GM23338 (cell line): ENCODE results near the gene PDIA3. TPM values are rescaled to one million over a fixed set of nuclear protein-coding genes. Genes with fewer than 3 reads are reported as not detected.

Experiments used
- ATAC-seq: fragments of 200-7000 bp; cut with Tn5 transposase; 3 replicates; pipeline ENCODE4 v1.9.1; 2020
- DNase-seq: peaks from one replicate; pipeline ENCODE4 v3.0.0-alpha.2; 2015; ENCODE audit warnings: low spot score
- H2AFZ ChIP-seq: fragments of 200-600 bp; sonication (generic); 2 replicates; pipeline ENCODE4 v1.8.0; 2016; ENCODE audit warnings: antibody characterized with exemption, mild to moderate bottlenecking, moderate library complexity
- H3F3A ChIP-seq: fragments of 200-600 bp; sonication (generic); replicated peaks from 2 replicates; pipeline ENCODE4 v1.8.0; 2017; ENCODE audit warnings: antibody characterized with exemption, mixed run types, low read depth
- H3K27ac ChIP-seq: fragments of 200-600 bp; sonication (generic); 2 replicates; pipeline ENCODE4 v1.6.1; 2016; ENCODE audit warnings: low read depth
- H3K27me3 ChIP-seq: fragments of 200-600 bp; sonication (generic); 2 replicates; pipeline ENCODE4 v1.8.0; 2016; ENCODE audit warnings: mild to moderate bottlenecking, mixed run types, moderate library complexity; ENCODE audit not compliant: insufficient read depth
- H3K36me3 ChIP-seq: fragments of 200-600 bp; sonication (generic); 2 replicates; pipeline ENCODE4 v1.8.0; 2016; ENCODE audit warnings: mild to moderate bottlenecking; ENCODE audit not compliant: insufficient read depth
- H3K4me1 ChIP-seq: fragments of 200-600 bp; sonication (generic); 2 replicates; pipeline ENCODE4 v1.8.0; 2016; ENCODE audit warnings: mild to moderate bottlenecking, moderate library complexity; ENCODE audit not compliant: insufficient read depth
- H3K4me2 ChIP-seq: fragments of 200-600 bp; sonication (generic); 2 replicates; pipeline ENCODE4 v1.7.1; 2017; ENCODE audit warnings: mixed run types
- H3K4me3 ChIP-seq: fragments of 200-600 bp; sonication (generic); 2 replicates; pipeline ENCODE4 v1.6.1; 2016; ENCODE audit warnings: mixed run types
- H3K79me2 ChIP-seq: fragments of 200-600 bp; sonication (generic); replicated peaks from 2 replicates; pipeline ENCODE4 v1.8.0; 2017; ENCODE audit warnings: mild to moderate bottlenecking; ENCODE audit not compliant: insufficient read depth
- H3K9me2 ChIP-seq: fragments of 200-600 bp; sonication (generic); 2 replicates; pipeline ENCODE4 v1.8.0; 2017; ENCODE audit not compliant: insufficient read depth
- H4K20me1 ChIP-seq: fragments of 200-600 bp; sonication (generic); replicated peaks from 2 replicates; pipeline ENCODE4 v1.8.0; 2017; ENCODE audit warnings: mild to moderate bottlenecking; ENCODE audit not compliant: insufficient read depth
- H3K27ac Mint-ChIP-seq: 2 replicates; pipeline ENCODE4 v1.8.0; 2020; ENCODE audit warnings: inconsistent platforms, mild to moderate bottlenecking, moderate library complexity, mixed read lengths
- H3K27me3 Mint-ChIP-seq: 3 replicates; pipeline ENCODE4 v1.8.0; 2022; ENCODE audit warnings: low read depth, mild to moderate bottlenecking, moderate library complexity, mixed read lengths, inconsistent platforms; ENCODE audit not compliant: insufficient read depth, poor library complexity
- H3K36me3 Mint-ChIP-seq: 3 replicates; pipeline ENCODE4 v1.8.0; 2021; ENCODE audit warnings: low read depth, mild to moderate bottlenecking, inconsistent platforms, moderate library complexity, mixed read lengths
- H3K4me1 Mint-ChIP-seq: 3 replicates; pipeline ENCODE4 v1.8.0; 2020; ENCODE audit warnings: mild to moderate bottlenecking, inconsistent platforms, mixed read lengths
- H3K4me3 Mint-ChIP-seq: 3 replicates; pipeline ENCODE4 v1.8.0; 2021; ENCODE audit warnings: moderate library complexity, mild to moderate bottlenecking, inconsistent platforms, mixed read lengths
- H3K9me3 Mint-ChIP-seq: 3 replicates; pipeline ENCODE4 v1.8.0; 2020; ENCODE audit warnings: moderate library complexity, mild to moderate bottlenecking, inconsistent platforms, mixed read lengths
- CREB1 ChIP-seq: fragments of 250-450 bp; sonication (Bioruptor Pico); IDR thresholded peaks from 2 replicates; pipeline ENCODE4 v1.5.0; 2020; ENCODE audit warnings: low read depth, mild to moderate bottlenecking, moderate library complexity
- EZH2 ChIP-seq: fragments of 200-600 bp; sonication (generic); IDR thresholded peaks from one replicate; pipeline ENCODE4 v1.8.0; 2017; ENCODE audit warnings: antibody characterized with exemption, mild to moderate bottlenecking, low read depth; ENCODE audit not compliant: unreplicated experiment
- EZH2phosphoT487 ChIP-seq: fragments of 200-600 bp; sonication (generic); IDR thresholded peaks from one replicate; pipeline ENCODE4 v1.8.1; 2018; ENCODE audit warnings: antibody characterized with exemption; ENCODE audit not compliant: unreplicated experiment
- JUNB ChIP-seq: IDR thresholded peaks from one replicate; pipeline ENCODE4 v1.6.1; 2016; ENCODE audit warnings: antibody characterized with exemption; ENCODE audit not compliant: unreplicated experiment
- NANOG ChIP-seq: IDR thresholded peaks from 2 replicates; pipeline ENCODE4 v1.6.1; 2016; ENCODE audit warnings: antibody characterized with exemption, borderline replicate concordance
- POLR2AphosphoS5 ChIP-seq: IDR thresholded peaks from 2 replicates; pipeline ENCODE4 v1.6.1; 2016; ENCODE audit warnings: antibody characterized with exemption, low read depth
- STAT1 ChIP-seq: IDR thresholded peaks from one replicate; pipeline ENCODE4 v1.6.1; 2016; ENCODE audit warnings: antibody characterized with exemption; ENCODE audit not compliant: unreplicated experiment
- ZNF114 ChIP-seq: fragments of 250-450 bp; sonication (Bioruptor Pico); IDR thresholded peaks from 2 replicates; pipeline ENCODE4 v1.5.0; 2020; ENCODE audit warnings: mild to moderate bottlenecking, moderate library complexity
- polyA plus RNA-seq: library from polyadenylated mRNA; unstranded; fragments of >200 nt; fragmentation: Nextera tagmentation; extraction: Ambion mirVana; gene quantifications from 2 replicates; pipeline ENCODE4 v1.2.1, GENCODE V29; 2016
- total RNA-seq: library from RNA; depleted of rRNA; stranded (reverse); fragments of >200 nt; shearing (Covaris generic); gene quantifications from 2 replicates; pipeline ENCODE4 v1.2.3, GENCODE V29; 2014
- TF ChIP-seq, protein P1 (sequence below): fragments of 250-450 bp; sonication (Bioruptor Pico); IDR thresholded peaks from 2 replicates; pipeline ENCODE4 v1.5.0; 2020; ENCODE audit warnings: mild to moderate bottlenecking, moderate library complexity
- TF ChIP-seq, protein P2 (sequence below): IDR thresholded peaks from one replicate; pipeline ENCODE4 v1.6.1; 2018; ENCODE audit warnings: antibody characterized with exemption; ENCODE audit not compliant: unreplicated experiment
- TF ChIP-seq, protein P3 (sequence below), 2 experiments: fragments of 200-600 bp in 1 of 2; sonication (generic) in 1 of 2; conservative IDR thresholded peaks; 2 replicates each; pipeline versions ENCODE4 v1.5.1 to v1.6.1; 2016 to 2017; ENCODE audit warnings: antibody characterized with exemption in 2 of 2, low read depth in 2 of 2, mild to moderate bottlenecking in 2 of 2, moderate library complexity in 1 of 2

PDIA3 gene
- total and polyA plus RNA-seq, 2 experiments from 2014 or later, result 363 to 631 TPM

DNA sequence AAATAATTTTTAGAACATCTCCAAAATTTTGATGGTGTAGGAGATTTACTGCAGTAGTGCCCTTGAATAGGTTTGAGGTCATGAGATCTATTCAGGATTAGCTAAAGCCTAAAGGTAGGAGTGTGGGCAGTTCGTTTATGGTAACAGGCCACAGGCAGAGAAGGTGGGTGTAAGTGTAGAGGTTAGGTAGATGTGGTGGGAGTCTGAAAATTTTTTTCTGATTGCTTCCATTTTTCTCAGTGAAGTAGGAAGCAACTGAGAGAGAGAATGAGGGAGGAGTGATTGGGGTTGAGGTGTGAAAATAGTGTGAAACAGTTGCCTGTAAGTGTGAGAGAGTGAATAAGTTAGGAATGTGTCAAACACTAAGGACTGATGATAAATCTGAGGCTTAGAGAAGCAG is 32.8 kb downstream of the PDIA3 start:
- no peaks in the 10 kb centered on the region for H3K36me3 ChIP-seq
- H3K27ac Mint-ChIP-seq, result no peak overlapping the region
- no peak overlapping the region for H2AFZ ChIP-seq
- ATAC-seq, result no peak
- peaks cover 24% of the 10 kb centered on the region; the same call in 1 of the 2 replicates for H3F3A ChIP-seq
- no peak overlapping the region for H3K4me2 ChIP-seq
- peaks cover 19% of the 10 kb centered on the region for H3K27me3 Mint-ChIP-seq
- H3K4me1 Mint-ChIP-seq, result peaks cover 17% of the 10 kb centered on the region
- H4K20me1 ChIP-seq, result peaks cover 3% of the 10 kb centered on the region; the same call in 1 of the 2 replicates
- H3K9me2 ChIP-seq, result no peaks in the 10 kb centered on the region
- H3K27me3 ChIP-seq, result no peaks in the 10 kb centered on the region
- DNase-seq, result no peak
- TF ChIP-seq ZNF114 (CRISPR knock-in tag) (no peak), STAT1 (no peak), POLR2AphosphoS5 (no peak)
- TF ChIP-seq, protein P1, sequence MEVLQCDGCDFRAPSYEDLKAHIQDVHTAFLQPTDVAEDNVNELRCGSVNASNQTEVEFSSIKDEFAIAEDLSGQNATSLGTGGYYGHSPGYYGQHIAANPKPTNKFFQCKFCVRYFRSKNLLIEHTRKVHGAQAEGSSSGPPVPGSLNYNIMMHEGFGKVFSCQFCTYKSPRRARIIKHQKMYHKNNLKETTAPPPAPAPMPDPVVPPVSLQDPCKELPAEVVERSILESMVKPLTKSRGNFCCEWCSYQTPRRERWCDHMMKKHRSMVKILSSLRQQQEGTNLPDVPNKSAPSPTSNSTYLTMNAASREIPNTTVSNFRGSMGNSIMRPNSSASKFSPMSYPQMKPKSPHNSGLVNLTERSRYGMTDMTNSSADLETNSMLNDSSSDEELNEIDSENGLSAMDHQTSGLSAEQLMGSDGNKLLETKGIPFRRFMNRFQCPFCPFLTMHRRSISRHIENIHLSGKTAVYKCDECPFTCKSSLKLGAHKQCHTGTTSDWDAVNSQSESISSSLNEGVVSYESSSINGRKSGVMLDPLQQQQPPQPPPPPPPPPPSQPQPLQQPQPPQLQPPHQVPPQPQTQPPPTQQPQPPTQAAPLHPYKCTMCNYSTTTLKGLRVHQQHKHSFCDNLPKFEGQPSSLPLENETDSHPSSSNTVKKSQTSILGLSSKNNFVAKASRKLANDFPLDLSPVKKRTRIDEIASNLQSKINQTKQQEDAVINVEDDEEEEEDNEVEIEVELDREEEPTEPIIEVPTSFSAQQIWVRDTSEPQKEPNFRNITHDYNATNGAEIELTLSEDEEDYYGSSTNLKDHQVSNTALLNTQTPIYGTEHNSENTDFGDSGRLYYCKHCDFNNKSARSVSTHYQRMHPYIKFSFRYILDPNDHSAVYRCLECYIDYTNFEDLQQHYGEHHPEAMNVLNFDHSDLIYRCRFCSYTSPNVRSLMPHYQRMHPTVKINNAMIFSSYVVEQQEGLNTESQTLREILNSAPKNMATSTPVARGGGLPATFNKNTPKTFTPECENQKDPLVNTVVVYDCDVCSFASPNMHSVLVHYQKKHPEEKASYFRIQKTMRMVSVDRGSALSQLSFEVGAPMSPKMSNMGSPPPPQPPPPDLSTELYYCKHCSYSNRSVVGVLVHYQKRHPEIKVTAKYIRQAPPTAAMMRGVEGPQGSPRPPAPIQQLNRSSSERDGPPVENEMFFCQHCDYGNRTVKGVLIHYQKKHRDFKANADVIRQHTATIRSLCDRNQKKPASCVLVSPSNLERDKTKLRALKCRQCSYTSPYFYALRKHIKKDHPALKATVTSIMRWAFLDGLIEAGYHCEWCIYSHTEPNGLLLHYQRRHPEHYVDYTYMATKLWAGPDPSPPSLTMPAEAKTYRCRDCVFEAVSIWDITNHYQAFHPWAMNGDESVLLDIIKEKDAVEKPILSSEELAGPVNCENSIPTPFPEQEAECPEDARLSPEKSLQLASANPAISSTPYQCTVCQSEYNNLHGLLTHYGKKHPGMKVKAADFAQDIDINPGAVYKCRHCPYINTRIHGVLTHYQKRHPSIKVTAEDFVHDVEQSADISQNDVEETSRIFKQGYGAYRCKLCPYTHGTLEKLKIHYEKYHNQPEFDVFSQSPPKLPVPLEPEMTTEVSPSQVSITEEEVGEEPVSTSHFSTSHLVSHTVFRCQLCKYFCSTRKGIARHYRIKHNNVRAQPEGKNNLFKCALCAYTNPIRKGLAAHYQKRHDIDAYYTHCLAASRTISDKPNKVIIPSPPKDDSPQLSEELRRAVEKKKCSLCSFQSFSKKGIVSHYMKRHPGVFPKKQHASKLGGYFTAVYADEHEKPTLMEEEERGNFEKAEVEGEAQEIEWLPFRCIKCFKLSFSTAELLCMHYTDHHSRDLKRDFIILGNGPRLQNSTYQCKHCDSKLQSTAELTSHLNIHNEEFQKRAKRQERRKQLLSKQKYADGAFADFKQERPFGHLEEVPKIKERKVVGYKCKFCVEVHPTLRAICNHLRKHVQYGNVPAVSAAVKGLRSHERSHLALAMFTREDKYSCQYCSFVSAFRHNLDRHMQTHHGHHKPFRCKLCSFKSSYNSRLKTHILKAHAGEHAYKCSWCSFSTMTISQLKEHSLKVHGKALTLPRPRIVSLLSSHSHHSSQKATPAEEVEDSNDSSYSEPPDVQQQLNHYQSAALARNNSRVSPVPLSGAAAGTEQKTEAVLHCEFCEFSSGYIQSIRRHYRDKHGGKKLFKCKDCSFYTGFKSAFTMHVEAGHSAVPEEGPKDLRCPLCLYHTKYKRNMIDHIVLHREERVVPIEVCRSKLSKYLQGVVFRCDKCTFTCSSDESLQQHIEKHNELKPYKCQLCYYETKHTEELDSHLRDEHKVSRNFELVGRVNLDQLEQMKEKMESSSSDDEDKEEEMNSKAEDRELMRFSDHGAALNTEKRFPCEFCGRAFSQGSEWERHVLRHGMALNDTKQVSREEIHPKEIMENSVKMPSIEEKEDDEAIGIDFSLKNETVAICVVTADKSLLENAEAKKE (CRISPR knock-in tag), result no peak
- no peaks in the 10 kb centered on the region; the same call in 2 of the 3 replicates for H3K9me3 Mint-ChIP-seq
- H3K36me3 Mint-ChIP-seq, result peaks cover 3% of the 10 kb centered on the region; the same call in 2 of the 3 replicates
- H3K4me1 ChIP-seq, result peaks cover 11% of the 10 kb centered on the region
- H3K27ac ChIP-seq, result no peak overlapping the region
- no peak overlapping the region for H3K4me3 ChIP-seq
- no peaks in the 10 kb centered on the region for H3K79me2 ChIP-seq
- no peak overlapping the region; the same call in 2 of the 3 replicates for H3K4me3 Mint-ChIP-seq

DNA sequence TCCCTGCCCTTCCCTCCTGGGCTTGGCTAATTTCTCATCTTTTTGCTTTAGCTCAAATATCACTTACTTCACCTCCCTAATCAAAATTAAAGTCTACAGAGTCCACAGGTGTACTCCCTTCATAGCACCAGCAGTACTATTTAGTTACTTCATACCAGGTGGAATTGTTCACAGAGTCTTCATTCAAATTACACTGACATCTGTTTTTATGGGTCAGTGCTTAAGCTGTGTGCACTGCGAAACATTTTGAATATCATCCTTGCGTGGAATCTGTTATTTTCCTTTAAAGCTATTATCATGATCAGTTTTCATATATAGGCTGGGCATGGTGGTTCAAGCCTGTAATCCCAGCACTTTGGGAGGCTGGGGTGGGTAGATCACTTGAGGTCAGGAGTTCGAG is 43.2 kb downstream of the PDIA3 start:
- no peak overlapping the region for H3K27ac ChIP-seq
- Mint-ChIP-seq H3K27me3 (peaks cover 20% of the 10 kb centered on the region), H3K4me1 (peaks cover 15% of the 10 kb centered on the region), H3K36me3 (peaks cover 24% of the 10 kb centered on the region), H3K9me3 (no peaks in the 10 kb centered on the region), H3K4me3 (no peak overlapping the region), H3K27ac (no peak overlapping the region)
- no peak for ATAC-seq
- peaks cover 7% of the 10 kb centered on the region for H3K4me1 ChIP-seq
- no peak overlapping the region for H3K4me3 ChIP-seq
- no peak overlapping the region for H2AFZ ChIP-seq
- H3K36me3 ChIP-seq, result peaks cover 7% of the 10 kb centered on the region
- peaks cover 19% of the 10 kb centered on the region for H3K79me2 ChIP-seq
- no peaks in the 10 kb centered on the region for H3K27me3 ChIP-seq
- no peak overlapping the region for H3K4me2 ChIP-seq
- DNase-seq, result no peak
- H4K20me1 ChIP-seq, result peaks cover 9% of the 10 kb centered on the region; the same call in 1 of the 2 replicates
- H3K9me2 ChIP-seq, result no peaks in the 10 kb centered on the region
- peaks cover 3% of the 10 kb centered on the region; the same call in 1 of the 2 replicates for H3F3A ChIP-seq
- no peak for TF ChIP-seq NANOG
- no peak for TF ChIP-seq JUNB
- no peak for TF ChIP-seq EZH2phosphoT487
- no peak for TF ChIP-seq POLR2AphosphoS5
- TF ChIP-seq EZH2, result no peak
- TF ChIP-seq CREB1 (CRISPR knock-in tag), result no peak
- TF ChIP-seq, protein P2, sequence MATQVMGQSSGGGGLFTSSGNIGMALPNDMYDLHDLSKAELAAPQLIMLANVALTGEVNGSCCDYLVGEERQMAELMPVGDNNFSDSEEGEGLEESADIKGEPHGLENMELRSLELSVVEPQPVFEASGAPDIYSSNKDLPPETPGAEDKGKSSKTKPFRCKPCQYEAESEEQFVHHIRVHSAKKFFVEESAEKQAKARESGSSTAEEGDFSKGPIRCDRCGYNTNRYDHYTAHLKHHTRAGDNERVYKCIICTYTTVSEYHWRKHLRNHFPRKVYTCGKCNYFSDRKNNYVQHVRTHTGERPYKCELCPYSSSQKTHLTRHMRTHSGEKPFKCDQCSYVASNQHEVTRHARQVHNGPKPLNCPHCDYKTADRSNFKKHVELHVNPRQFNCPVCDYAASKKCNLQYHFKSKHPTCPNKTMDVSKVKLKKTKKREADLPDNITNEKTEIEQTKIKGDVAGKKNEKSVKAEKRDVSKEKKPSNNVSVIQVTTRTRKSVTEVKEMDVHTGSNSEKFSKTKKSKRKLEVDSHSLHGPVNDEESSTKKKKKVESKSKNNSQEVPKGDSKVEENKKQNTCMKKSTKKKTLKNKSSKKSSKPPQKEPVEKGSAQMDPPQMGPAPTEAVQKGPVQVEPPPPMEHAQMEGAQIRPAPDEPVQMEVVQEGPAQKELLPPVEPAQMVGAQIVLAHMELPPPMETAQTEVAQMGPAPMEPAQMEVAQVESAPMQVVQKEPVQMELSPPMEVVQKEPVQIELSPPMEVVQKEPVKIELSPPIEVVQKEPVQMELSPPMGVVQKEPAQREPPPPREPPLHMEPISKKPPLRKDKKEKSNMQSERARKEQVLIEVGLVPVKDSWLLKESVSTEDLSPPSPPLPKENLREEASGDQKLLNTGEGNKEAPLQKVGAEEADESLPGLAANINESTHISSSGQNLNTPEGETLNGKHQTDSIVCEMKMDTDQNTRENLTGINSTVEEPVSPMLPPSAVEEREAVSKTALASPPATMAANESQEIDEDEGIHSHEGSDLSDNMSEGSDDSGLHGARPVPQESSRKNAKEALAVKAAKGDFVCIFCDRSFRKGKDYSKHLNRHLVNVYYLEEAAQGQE, result no peak
- TF ChIP-seq ZNF114 (CRISPR knock-in tag), result no peak
- TF ChIP-seq, protein P3, sequence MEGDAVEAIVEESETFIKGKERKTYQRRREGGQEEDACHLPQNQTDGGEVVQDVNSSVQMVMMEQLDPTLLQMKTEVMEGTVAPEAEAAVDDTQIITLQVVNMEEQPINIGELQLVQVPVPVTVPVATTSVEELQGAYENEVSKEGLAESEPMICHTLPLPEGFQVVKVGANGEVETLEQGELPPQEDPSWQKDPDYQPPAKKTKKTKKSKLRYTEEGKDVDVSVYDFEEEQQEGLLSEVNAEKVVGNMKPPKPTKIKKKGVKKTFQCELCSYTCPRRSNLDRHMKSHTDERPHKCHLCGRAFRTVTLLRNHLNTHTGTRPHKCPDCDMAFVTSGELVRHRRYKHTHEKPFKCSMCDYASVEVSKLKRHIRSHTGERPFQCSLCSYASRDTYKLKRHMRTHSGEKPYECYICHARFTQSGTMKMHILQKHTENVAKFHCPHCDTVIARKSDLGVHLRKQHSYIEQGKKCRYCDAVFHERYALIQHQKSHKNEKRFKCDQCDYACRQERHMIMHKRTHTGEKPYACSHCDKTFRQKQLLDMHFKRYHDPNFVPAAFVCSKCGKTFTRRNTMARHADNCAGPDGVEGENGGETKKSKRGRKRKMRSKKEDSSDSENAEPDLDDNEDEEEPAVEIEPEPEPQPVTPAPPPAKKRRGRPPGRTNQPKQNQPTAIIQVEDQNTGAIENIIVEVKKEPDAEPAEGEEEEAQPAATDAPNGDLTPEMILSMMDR (conservative IDR thresholded peaks at IDR 0.05; ENCODE audit: low read depth in 2 of 2), result no peak
- TF ChIP-seq STAT1, result no peak
